Neuronal stem cell (in vitro differentiated cells): ENCODE data around the gene MASP1.

Experiments used
- DNase-seq: peaks from one replicate; pipeline ENCODE4 v3.0.0-alpha.2; 2013; ENCODE audit warnings: low spot score
- H2AFZ ChIP-seq: one replicate; pipeline ENCODE4 v1.6.1; 2013; ENCODE audit warnings: mild to moderate bottlenecking, low read length, inconsistent platforms
- H2AK5ac ChIP-seq: 2 replicates; pipeline ENCODE4 v1.6.1; 2013; ENCODE audit warnings: low read depth, mild to moderate bottlenecking, inconsistent platforms, low read length, moderate library complexity, mixed read lengths
- H2BK120ac ChIP-seq: 2 replicates; pipeline ENCODE4 v1.6.1; 2013; ENCODE audit warnings: low read depth, mild to moderate bottlenecking, inconsistent platforms, low read length, moderate library complexity, mixed read lengths
- H2BK12ac ChIP-seq: one replicate; pipeline ENCODE4 v1.6.1; 2013; ENCODE audit warnings: low read length, inconsistent platforms
- H2BK15ac ChIP-seq: 2 replicates; pipeline ENCODE4 v1.6.1; 2013; ENCODE audit warnings: mild to moderate bottlenecking, low read length, inconsistent platforms, mixed read lengths
- H2BK5ac ChIP-seq: one replicate; pipeline ENCODE4 v1.6.1; 2013; ENCODE audit warnings: inconsistent platforms, mild to moderate bottlenecking, low read length, moderate library complexity
- H3K14ac ChIP-seq: one replicate; pipeline ENCODE4 v1.6.1; 2013; ENCODE audit warnings: low read length, inconsistent platforms
- H3K18ac ChIP-seq: 2 replicates; pipeline ENCODE4 v1.6.1; 2013; ENCODE audit warnings: low read length, inconsistent platforms
- H3K23ac ChIP-seq: 2 replicates; pipeline ENCODE4 v1.6.1; 2013; ENCODE audit warnings: low read depth, mild to moderate bottlenecking, mixed read lengths, low read length, inconsistent platforms; ENCODE audit not compliant: poor library complexity
- H3K27ac ChIP-seq: replicated peaks from 3 replicates; pipeline ENCODE4 v1.5.1; 2013; ENCODE audit warnings: low read length, inconsistent platforms
- H3K27me3 ChIP-seq, 3 experiments: 2 replicates each; pipeline ENCODE4 v1.6.1; 2013; ENCODE audit warnings: low read length in 3 of 3, mild to moderate bottlenecking in 2 of 3, inconsistent platforms in 1 of 3, low read depth in 1 of 3, mixed read lengths in 1 of 3, moderate library complexity in 1 of 3; ENCODE audit not compliant: control insufficient read depth in 3 of 3, insufficient read depth in 3 of 3
- H3K36me3 ChIP-seq, 2 donors: replicated peaks in 1 of 2; 2 replicates each; pipeline ENCODE4 v1.6.1; 2013; ENCODE audit warnings: low read length in 2 of 2; ENCODE audit not compliant: control insufficient read depth in 2 of 2, insufficient read depth in 2 of 2
- H3K4ac ChIP-seq: 2 replicates; pipeline ENCODE4 v1.6.1; 2013; ENCODE audit warnings: inconsistent platforms, mild to moderate bottlenecking, low read length, moderate library complexity
- H3K4me1 ChIP-seq, 2 donors: 1 replicate in 1 of 2; 2 replicates in 1 of 2; pipeline ENCODE4 v1.6.1; 2013; ENCODE audit warnings: low read length in 2 of 2, low read depth in 1 of 2; ENCODE audit not compliant: control insufficient read depth in 2 of 2, insufficient read depth in 1 of 2
- H3K4me2 ChIP-seq: one replicate; pipeline ENCODE4 v1.6.1; 2013; ENCODE audit warnings: mild to moderate bottlenecking, low read length, inconsistent platforms; ENCODE audit not compliant: insufficient read depth, poor library complexity, severe bottlenecking
- H3K4me3 ChIP-seq, 2 donors: 2 replicates each; pipeline ENCODE4 v1.5.1; 2013; ENCODE audit warnings: low read length in 2 of 2, mild to moderate bottlenecking in 2 of 2, inconsistent platforms in 1 of 2, moderate library complexity in 1 of 2
- H3K79me1 ChIP-seq: one replicate; pipeline ENCODE4 v1.6.1; 2013; ENCODE audit warnings: low read depth, mild to moderate bottlenecking, inconsistent platforms, low read length, moderate library complexity
- H3K9ac ChIP-seq: one replicate; pipeline ENCODE4 v1.6.1; 2013; ENCODE audit warnings: mild to moderate bottlenecking, low read depth, low read length, inconsistent platforms; ENCODE audit not compliant: poor library complexity
- H3K9me3 ChIP-seq, 2 donors: replicated peaks in 1 of 2; 2 replicates each; pipeline versions ENCODE3 to v1.6.1; 2013; ENCODE audit warnings: low read length in 2 of 2, mild to moderate bottlenecking in 2 of 2, inconsistent platforms in 1 of 2, low read depth in 1 of 2, mixed read lengths in 1 of 2, moderate library complexity in 1 of 2; ENCODE audit not compliant: control insufficient read depth in 2 of 2, insufficient read depth in 1 of 2
- H4K8ac ChIP-seq: one replicate; pipeline ENCODE4 v1.6.1; 2013; ENCODE audit warnings: low read depth, mild to moderate bottlenecking, inconsistent platforms, low read length, moderate library complexity
- H4K91ac ChIP-seq: one replicate; pipeline ENCODE4 v1.6.1; 2013; ENCODE audit warnings: low read length, low read depth, mild to moderate bottlenecking, inconsistent platforms; ENCODE audit not compliant: poor library complexity
- WGBS, 2 donors: extraction: QIAGEN DNeasy Blood & Tissue Kit; methylation state at CpG; one replicate each; pipeline ENCODE4 v1.1.7; 2013; ENCODE audit warnings: missing lambda C conversion rate in 2 of 2, mixed read lengths in 1 of 2; ENCODE audit not compliant: insufficient read length in 2 of 2, insufficient replicate concordance in 1 of 2; ENCODE audit errors: extremely low coverage in 2 of 2; 5-methylcytosine and 5-hydroxymethylcytosine counted together

The MASP1 gene

DNA sequence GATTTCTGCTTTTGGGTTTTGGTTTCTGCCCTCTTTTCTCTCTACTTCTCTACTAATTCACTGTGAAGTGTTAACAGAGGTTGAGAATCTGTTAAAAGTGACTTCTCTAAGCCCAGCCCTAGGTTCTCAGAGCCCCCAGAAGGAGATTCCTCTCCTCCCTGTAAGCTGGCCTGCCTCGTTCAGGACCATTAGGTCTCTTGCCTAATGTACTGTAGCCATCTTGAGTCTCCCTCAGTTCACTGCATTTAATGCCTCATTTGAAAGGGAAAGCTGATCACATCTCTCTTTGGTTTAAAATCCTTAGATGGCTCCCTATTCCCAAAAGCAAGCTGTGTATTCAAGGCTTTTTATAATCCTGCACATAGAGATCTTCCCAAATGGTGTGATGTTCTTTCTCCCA, 77.9 kb downstream of the MASP1 start:
- Histone ChIP-seq H2BK12ac (no peak overlapping the region), H2AK5ac (no peak overlapping the region), H3K79me1 (no peaks in the 10 kb centered on the region), H3K4me3 (no peak overlapping the region), H2BK15ac (no peak overlapping the region), H2BK120ac (no peak overlapping the region), H3K27ac (no peak overlapping the region), H2AFZ (no peak overlapping the region), H3K27me3 (peaks cover 0 to 4% (median 0%) of the 10 kb centered on the region in 3 experiments), H4K8ac (no peak overlapping the region), H2BK5ac (no peak overlapping the region), H3K23ac (no peak overlapping the region), H3K4me2 (no peak overlapping the region), H3K18ac (no peak overlapping the region), H3K14ac (no peak overlapping the region), H4K91ac (no peak overlapping the region), H3K9me3 (no peaks in the 10 kb centered on the region), H3K4me1 (peaks cover 0 to 5% of the 10 kb centered on the region in 2 donors), H3K36me3 (no peaks in the 10 kb centered on the region), H3K4ac (no peak overlapping the region), H3K9ac (no peak overlapping the region)
- DNase-seq: no peak
- no CpG with 5 or more reads among the region's 1 CpG for WGBS, 2 donors

DNA sequence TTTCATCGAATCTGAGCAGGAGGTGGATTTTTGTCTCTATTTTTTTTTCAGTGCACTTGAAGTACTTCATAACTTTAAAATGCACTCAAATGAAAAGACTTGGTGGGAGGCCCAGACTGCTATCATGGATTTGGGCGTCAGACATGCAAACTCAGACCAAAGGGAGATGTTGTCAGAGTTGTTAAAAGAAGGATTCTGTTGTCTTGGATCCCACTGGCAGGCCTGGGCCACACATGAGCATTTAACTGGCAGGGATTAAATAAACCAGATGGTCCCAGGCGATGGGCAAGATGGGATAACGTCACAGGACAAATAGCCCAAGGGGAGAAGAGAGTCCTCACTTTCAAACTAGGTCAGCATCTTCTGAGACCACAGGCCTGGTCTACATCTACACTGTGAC, 78.8 kb downstream of the MASP1 start:
- Histone ChIP-seq H3K14ac (no peak overlapping the region), H2BK12ac (no peak overlapping the region), H3K27me3 (peaks cover 0 to 4% (median 0%) of the 10 kb centered on the region in 3 experiments), H4K8ac (no peak overlapping the region), H2AK5ac (no peak overlapping the region), H3K4me1 (peaks cover 0 to 5% of the 10 kb centered on the region in 2 donors), H3K27ac (no peak overlapping the region), H2BK5ac (no peak overlapping the region), H3K4me2 (no peak overlapping the region), H3K79me1 (no peaks in the 10 kb centered on the region), H2BK120ac (no peak overlapping the region), H3K4ac (no peak overlapping the region), H3K36me3 (no peaks in the 10 kb centered on the region), H3K18ac (no peak overlapping the region), H2AFZ (no peak overlapping the region), H4K91ac (no peak overlapping the region), H3K9ac (no peak overlapping the region), H2BK15ac (no peak overlapping the region), H3K9me3 (no peaks in the 10 kb centered on the region), H3K4me3 (no peak overlapping the region), H3K23ac (no peak overlapping the region)
- DNase-seq: no peak
- no CpG with 5 or more reads among the region's 4 CpGs for WGBS, 2 donors

GRCh38 chr3:187212196-187212545, 79.4 kb downstream of the MASP1 start:
- Histone ChIP-seq H3K4me2 (no peak overlapping the region), H2BK5ac (no peak overlapping the region), H3K4ac (no peak overlapping the region), H3K23ac (no peak overlapping the region), H2BK15ac (no peak overlapping the region), H3K9ac (no peak overlapping the region), H4K8ac (no peak overlapping the region), H3K4me1 (peaks cover 0 to 5% of the 10 kb centered on the region in 2 donors), H4K91ac (no peak overlapping the region), H2BK12ac (no peak overlapping the region), H3K14ac (no peak overlapping the region), H3K9me3 (peaks cover 0 to 2% of the 10 kb centered on the region in 2 donors), H3K18ac (no peak overlapping the region), H3K36me3 (no peaks in the 10 kb centered on the region), H3K79me1 (no peaks in the 10 kb centered on the region), H3K27me3 (peaks cover 0 to 4% (median 0%) of the 10 kb centered on the region in 3 experiments), H2AFZ (no peak overlapping the region), H3K27ac (no peak overlapping the region), H3K4me3 (no peak overlapping the region), H2BK120ac (no peak overlapping the region), H2AK5ac (no peak overlapping the region)
- no peak for DNase-seq
- no CpG with 5 or more reads among the region's 3 CpGs for WGBS, 2 donors

GRCh38 chr3:187211532-187212195, 79.9 kb downstream of the MASP1 start:
- Histone ChIP-seq H3K23ac (no peak overlapping the region), H2BK120ac (no peak overlapping the region), H3K4me2 (no peak overlapping the region), H3K9me3 (peaks cover 0 to 5% of the 10 kb centered on the region in 2 donors), H3K4me3 (no peak overlapping the region), H4K91ac (no peak overlapping the region), H3K9ac (no peak overlapping the region), H2BK5ac (no peak overlapping the region), H2BK12ac (no peak overlapping the region), H4K8ac (no peak overlapping the region), H3K27ac (no peak overlapping the region), H3K79me1 (no peaks in the 10 kb centered on the region), H3K4me1 (peaks cover 0 to 5% of the 10 kb centered on the region in 2 donors), H3K18ac (no peak overlapping the region), H3K27me3 (peaks cover 0 to 4% (median 0%) of the 10 kb centered on the region in 3 experiments), H3K4ac (no peak overlapping the region), H2AK5ac (no peak overlapping the region), H3K14ac (no peak overlapping the region), H3K36me3 (no peaks in the 10 kb centered on the region), H2BK15ac (no peak overlapping the region), H2AFZ (no peak overlapping the region)
- no peak for DNase-seq
- WGBS, 2 donors: no CpG with 5 or more reads among the region's 3 CpGs
